NCI-H460 (cell line): ENCODE data around the gene GPS1. TPM values are rescaled to one million over a fixed set of nuclear protein-coding genes. Genes with fewer than 3 reads are reported as not detected.

Source experiments
- DNase-seq: peaks from one replicate; pipeline ENCODE4 v3.0.0-alpha.2; 2016; ENCODE audit warnings: low read depth; ENCODE audit errors: extremely low read depth
- total RNA-seq: library from RNA; depleted of rRNA; stranded (reverse); fragments of >200 nt; shearing (Covaris generic); gene quantifications from 2 replicates; pipeline ENCODE4 v1.2.3, GENCODE V29; 2014

GPS1 gene
- total RNA-seq, 1 experiment from 2014 or later: 100 TPM

DNA sequence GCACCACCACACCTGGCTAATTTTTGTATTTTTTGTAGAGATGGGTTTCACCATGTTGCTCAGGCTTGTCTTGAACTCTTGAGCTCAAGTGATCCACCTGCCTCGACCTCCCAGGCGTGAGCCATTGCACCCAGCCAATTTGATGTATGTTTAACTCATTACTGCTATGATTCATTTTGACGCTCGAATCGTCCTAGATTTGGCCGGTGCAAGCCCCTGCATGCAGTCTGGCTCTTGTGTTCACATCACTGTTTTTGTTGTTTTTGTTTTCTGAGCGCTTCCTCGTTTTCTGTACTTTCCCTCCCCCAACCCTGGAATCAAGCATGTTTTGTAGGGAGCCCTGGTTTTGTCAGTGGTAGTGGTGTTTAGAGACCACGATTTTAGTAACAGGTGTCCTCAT is 21.7 kb downstream of the GPS1 start:
- DNase-seq: no peak

- DNase-seq: no peak
Measured at GRCh38 chr17:82076018-82076784, 24.5 kb downstream of the GPS1 start.

DNA sequence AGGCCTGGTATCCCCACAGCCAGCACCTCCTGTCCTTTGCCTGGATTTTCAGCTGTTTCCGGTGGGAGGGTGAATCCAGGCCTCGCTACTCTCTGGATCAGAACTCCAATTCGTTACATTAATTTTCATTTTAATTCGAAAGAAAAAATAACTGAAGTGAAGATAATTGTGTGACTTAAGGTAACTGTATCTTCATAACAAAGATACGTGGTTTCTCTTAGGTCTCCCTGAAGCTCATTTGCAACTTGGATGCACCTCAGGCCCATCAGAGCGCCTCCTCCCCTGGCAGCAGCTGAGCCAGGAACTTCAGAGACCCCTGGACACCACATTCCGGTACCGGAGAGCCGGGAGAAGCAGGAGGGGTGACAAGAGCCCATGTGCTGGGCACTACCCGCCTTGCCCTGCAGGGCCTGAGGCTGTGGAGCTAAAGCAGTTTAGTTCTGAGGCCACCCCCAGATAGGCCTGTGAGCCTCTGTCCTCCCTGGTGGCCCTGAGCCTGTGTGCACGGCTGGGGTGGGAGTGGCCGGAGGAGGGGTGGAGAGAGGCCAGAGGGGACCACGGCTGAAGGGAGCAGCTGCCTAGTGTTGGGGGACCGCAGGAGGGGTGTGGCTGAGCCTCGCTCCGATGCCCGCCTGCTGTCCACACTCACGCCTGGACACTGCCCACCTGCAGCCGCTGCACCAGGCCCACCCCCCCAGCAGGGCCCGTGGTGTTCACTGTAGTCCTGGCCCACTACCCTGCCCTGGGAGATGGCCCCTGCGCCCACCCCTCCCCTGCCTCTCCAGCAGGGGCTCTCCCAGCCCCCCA is 25.3 kb downstream of the GPS1 start:
- no peak for DNase-seq

- DNase-seq: no peak
Measured at GRCh38 chr17:82077617-82078358, 26.1 kb downstream of the GPS1 start.

DNA sequence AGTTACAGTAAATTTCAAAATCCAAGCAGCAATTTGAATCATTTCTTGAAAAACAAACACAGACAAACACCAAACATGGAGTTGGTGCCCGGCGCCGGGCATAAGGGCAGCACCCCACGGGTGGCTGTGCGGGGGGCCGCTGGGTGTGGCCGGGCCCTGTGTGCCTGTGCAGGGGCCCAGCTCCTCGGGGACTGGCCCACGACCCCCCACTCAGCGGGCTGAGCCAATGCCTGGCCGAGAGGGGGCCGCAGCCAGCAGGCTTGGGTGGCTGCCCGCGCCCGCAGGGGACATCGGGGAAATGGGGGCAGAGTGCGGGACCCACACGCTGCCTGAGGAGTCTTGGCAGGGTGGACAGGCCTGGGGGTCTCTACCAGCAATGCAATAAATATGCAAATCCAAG is 26.7 kb downstream of the GPS1 start:
- DNase-seq: no peak

- DNase-seq: no peak
Measured at GRCh38 chr17:82079001-82079677, 27.4 kb downstream of the GPS1 start.

- no peak for DNase-seq
Measured at GRCh38 chr17:82080048-82080788, 28.5 kb downstream of the GPS1 start.

- no peak for DNase-seq
Measured at GRCh38 chr17:82080789-82081464, 29.2 kb downstream of the GPS1 start.

GRCh38 chr17:82081546-82081945 is 29.8 kb downstream of the GPS1 start:
- DNase-seq: no peak

DNA sequence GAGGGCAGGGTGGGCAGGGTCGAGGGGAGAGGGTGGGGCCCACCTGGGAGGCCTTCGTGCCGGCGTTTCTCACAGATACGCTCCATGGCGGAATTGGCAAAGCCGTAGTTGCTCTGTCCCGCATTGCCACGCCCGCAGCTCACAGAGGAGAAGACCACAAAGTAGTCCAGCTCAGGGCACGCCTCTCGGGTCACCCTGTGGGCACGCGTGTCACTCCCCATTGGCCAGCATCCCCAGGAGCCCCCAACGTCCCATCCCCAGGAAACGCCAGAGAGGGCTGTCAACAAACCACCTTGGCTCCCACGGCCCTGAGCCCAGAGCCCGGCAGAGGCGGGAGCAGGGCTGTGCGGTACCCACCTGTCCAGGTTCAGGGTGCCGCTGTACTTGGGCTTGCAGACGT is 30.3 kb downstream of the GPS1 start:
- no peak for DNase-seq

DNA sequence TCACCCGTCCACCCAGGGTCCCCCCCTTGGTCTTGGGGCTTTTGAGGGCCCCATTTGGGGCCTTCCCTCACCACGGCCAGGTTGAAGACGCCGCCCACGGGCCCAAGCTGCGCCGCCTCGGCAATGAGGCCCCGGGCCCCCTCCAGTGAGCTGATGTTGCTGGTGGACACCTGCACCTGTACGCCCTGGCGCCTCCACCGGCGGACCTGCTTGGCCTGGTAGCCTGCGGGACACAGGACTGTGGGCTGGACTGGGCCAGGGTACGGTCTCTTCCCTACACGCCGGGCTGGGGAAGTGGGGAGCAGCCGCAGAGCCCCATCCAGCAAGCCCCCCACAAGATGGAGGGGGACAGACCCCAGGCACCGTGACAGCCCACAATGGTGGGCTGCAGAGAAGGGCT is 30.8 kb downstream of the GPS1 start:
- no peak for DNase-seq

DNA sequence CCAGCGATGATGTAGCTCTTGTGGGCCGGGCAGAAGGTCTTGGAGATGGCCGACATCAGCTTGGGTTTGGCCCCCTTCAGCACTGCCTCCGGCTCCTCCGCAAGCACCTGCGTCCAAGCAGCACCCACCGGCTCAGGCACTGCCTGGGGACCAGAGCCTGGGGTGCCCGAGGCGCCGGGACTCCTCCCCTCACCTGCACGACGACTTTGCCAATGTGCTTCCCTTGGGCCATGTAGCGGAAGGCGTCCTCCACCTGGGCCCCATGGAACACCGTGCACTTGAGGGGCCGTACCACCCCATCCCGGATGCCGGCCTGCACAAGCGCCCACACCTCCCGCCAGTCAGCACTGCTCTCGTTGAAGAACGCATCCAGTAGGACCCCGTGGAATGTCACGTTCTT is 31.3 kb downstream of the GPS1 start:
- DNase-seq: no peak

DNA sequence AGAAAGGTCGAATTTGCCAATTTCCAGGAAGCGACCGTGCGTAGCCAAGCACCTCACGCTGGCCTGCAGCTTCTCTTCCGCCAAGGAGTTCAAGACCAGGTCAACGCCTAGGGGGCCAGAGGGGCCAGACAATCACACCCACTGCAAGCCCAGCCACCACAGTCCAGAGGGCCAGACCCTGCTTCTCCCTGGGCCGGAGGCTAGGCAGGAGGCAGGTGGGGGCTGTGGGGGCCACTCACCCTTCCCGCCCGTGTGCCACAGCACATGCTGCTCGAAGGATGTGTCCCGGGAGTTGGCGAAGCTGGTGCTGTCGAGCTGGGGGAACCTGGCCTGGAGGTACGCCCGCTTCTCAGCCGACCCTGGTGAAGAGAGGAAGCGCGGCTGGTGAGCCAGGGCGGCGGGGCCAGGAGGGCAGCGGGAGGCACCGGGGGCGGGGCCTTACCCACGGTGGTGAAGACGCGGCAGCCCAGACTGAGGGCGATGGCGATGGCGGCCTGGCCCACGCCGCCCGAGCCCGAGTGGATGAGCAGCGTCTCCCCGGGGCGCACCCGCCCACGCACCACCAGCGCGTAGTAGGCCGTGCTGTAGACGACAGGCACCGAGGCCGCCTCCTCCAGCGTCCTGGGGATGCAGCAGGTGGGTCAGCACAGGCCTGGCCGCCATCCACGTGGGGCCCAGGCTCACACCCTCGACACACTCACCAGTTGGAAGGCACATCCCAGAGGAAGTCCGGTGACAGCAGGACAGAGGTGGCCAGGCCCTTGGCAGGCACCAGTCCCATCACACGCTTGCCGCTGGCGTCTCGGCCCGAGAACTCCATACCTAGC is 32.0 kb downstream of the GPS1 start:
- DNase-seq: no peak

DNA sequence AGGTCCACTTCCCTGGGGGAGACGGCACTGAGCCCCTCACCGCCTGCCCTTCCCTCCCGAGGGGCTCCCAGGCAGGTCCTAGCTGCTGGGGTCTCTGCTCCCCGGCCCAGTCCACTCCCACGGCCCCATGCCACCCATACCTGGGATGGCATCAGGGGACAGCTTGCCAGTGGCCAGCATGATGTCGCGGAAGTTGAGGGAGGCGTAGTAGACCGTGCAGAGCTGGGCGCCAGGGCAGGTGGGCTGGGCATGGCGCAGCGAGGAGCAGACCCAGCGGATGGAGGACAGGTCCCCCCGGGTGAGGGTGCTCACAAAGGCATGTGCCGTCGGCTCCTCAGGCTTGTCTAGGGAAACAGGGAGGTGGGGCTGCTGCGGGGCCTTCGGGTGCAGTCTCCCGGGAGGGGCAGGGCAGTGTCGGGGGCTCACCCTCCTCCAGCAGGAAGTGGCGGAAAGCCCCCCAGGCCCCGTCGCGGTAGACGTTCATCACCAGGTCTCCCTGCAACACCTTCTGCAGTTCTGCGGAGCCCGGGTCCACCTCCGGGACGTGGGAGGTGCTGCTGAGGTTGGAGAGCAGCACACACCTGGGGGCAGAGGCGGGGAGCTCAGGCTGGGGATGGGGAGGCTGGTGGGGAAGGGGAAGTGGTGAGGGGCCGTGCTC is 32.8 kb downstream of the GPS1 start:
- DNase-seq: no peak

- DNase-seq: no peak
Measured at GRCh38 chr17:82085031-82085861, 33.5 kb downstream of the GPS1 start.

GRCh38 chr17:82085931-82086764 is 34.5 kb downstream of the GPS1 start:
- no peak for DNase-seq
